OCI-LY1 (cell line): ENCODE results near the gene NT5M.

Experiments
- EZH2 ChIP-seq: fragments of 200-600 bp; sonication (generic), shearing (Covaris generic); IDR thresholded peaks from 2 replicates; pipeline ENCODE4 v1.8.0; 2017; ENCODE audit warnings: borderline replicate concordance, mixed run types, mild to moderate bottlenecking, antibody characterized with exemption, low read length, moderate library complexity, mixed read lengths
- TF ChIP-seq, protein P1 (sequence below): fragments of 200-600 bp; sonication (generic), shearing (Covaris generic); IDR thresholded peaks from 2 replicates; pipeline ENCODE4 v1.5.1; 2017; ENCODE audit warnings: mild to moderate bottlenecking, antibody characterized with exemption, low read length, moderate library complexity, mixed read lengths

DNA sequence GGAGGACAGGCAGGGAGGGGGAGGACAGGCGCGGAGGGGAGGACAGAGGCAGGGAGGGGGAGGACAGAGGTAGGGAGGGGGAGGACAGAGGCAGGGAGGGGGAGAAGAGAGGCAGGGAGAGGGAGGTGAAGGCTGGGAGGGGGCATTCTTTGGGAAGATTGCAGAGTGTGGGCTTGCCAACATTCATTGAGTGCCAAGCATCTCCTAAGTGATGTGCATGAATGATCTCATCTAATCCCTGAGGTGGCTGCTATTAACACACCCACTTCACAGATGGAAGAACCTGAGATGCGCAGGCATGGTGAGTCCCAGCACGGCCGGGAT, 58.3 kb downstream of the NT5M start:
- TF ChIP-seq, protein P1, sequence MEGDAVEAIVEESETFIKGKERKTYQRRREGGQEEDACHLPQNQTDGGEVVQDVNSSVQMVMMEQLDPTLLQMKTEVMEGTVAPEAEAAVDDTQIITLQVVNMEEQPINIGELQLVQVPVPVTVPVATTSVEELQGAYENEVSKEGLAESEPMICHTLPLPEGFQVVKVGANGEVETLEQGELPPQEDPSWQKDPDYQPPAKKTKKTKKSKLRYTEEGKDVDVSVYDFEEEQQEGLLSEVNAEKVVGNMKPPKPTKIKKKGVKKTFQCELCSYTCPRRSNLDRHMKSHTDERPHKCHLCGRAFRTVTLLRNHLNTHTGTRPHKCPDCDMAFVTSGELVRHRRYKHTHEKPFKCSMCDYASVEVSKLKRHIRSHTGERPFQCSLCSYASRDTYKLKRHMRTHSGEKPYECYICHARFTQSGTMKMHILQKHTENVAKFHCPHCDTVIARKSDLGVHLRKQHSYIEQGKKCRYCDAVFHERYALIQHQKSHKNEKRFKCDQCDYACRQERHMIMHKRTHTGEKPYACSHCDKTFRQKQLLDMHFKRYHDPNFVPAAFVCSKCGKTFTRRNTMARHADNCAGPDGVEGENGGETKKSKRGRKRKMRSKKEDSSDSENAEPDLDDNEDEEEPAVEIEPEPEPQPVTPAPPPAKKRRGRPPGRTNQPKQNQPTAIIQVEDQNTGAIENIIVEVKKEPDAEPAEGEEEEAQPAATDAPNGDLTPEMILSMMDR: no peak
- TF ChIP-seq EZH2: no peak
